GM12878 (cell line): ENCODE data around the gene BEGAIN. TPM values are rescaled to one million over a fixed set of nuclear protein-coding genes. Genes with fewer than 3 reads are reported as not detected.

Experiments used
- BACH1 ChIP-seq: fragments of 450-650 bp; IDR thresholded peaks from 2 replicates; pipeline ENCODE4 v1.6.1; 2017; ENCODE audit warnings: mild to moderate bottlenecking, borderline replicate concordance
- BHLHE40 ChIP-seq, 2 experiments: fragments of 450-650 bp in 1 of 2; IDR thresholded peaks; 2 replicates each; pipeline ENCODE4 v1.6.1; 2011 to 2017; ENCODE audit warnings: low read depth in 2 of 2, borderline replicate concordance in 1 of 2, improper control_type of control experiment in 1 of 2, low read length in 1 of 2, mild to moderate bottlenecking in 1 of 2
- E2F4 ChIP-seq: IDR thresholded peaks from 2 replicates; pipeline ENCODE4 v1.6.1; 2012; ENCODE audit warnings: low read depth, low read length, improper control_type of control experiment
- KLF5 ChIP-seq: fragments of 450-650 bp; IDR thresholded peaks from 2 replicates; pipeline ENCODE4 v1.6.1; 2014; ENCODE audit warnings: mild to moderate bottlenecking; ENCODE audit not compliant: partially characterized antibody
- PBX3 ChIP-seq: IDR thresholded peaks from 2 replicates; pipeline ENCODE4 v1.6.1; 2011; ENCODE audit warnings: mild to moderate bottlenecking, low read depth, low read length, moderate library complexity; ENCODE audit not compliant: insufficient replicate concordance
- PKNOX1 ChIP-seq: fragments of 450-650 bp; IDR thresholded peaks from 2 replicates; pipeline ENCODE4 v1.6.1; 2016; ENCODE audit warnings: mild to moderate bottlenecking
- ZBED1 ChIP-seq: IDR thresholded peaks from 2 replicates; pipeline ENCODE4 v1.6.1; 2016; ENCODE audit warnings: borderline replicate concordance
- ZBTB11 ChIP-seq: fragments of 450-650 bp; formaldehyde crosslinking; IDR thresholded peaks from 2 replicates; pipeline ENCODE4 v1.5.0; 2022; ENCODE audit warnings: mild to moderate bottlenecking, missing genetic modification characterization
- polyA plus RNA-seq, 11 experiments: library from polyadenylated mRNA; depleted of rRNA in 4 of 11; unstranded in 6 of 11; stranded (reverse) in 5 of 11; fragments of >200 nt; fragmentation: Nextera tagmentation in 4 of 11; fragmentation: Illumina TruSeq in 1 of 11; extraction: Ambion mirVana in 4 of 11; extraction: Trizol in 1 of 11; gene quantifications; 1 replicate in 1 of 11; 2 replicates in 10 of 11; pipeline versions ENCODE4 v1.2.1 to v1.2.3, GENCODE V29; 2011 to 2016; ENCODE audit warnings: inconsistent platforms in 2 of 11, missing spikeins in 2 of 11, low read depth in 1 of 11
- total RNA-seq, 4 experiments: library from RNA; depleted of rRNA in 3 of 4; stranded (reverse); fragments of >200 nt in 3 of 4; fragmentation: Illumina TruSeq in 1 of 4; extraction: Trizol in 1 of 4; gene quantifications; 2 replicates each; pipeline versions ENCODE4 v1.2.1 to v1.2.3, GENCODE V29; 2013 to 2021

The BEGAIN gene
- total and polyA plus RNA-seq, 10 of the 15 experiments (the other 5 are each of a cell fraction or from before 2014, with no cell fraction given): 0.01 to 0.31 (median 0.06) TPM; not detected in 5

GRCh38 chr14:100602621-100603230 lies 15.5 kb upstream of the BEGAIN start (continued):
- TF ChIP-seq PBX3: no peak
- no peak for TF ChIP-seq ZBED1
- TF ChIP-seq KLF5: no peak
- TF ChIP-seq BHLHE40 (IDR thresholded peaks at IDR 0.05; ENCODE audit: borderline replicate concordance in 1 of 2, low read depth in 2 of 2, low read length in 1 of 2): no peak
- TF ChIP-seq ZBTB11 (CRISPR knock-in tag): no peak
- no peak for TF ChIP-seq E2F4
- no peak for TF ChIP-seq PKNOX1
- TF ChIP-seq BACH1: no peak
